WTC11 (cell line): ENCODE results near the gene CEP70. TPM values are rescaled to one million over a fixed set of nuclear protein-coding genes. Genes with fewer than 3 reads are reported as not detected.

Experiments
- ATAC-seq: fragments of 200-7000 bp; cut with Tn5 transposase; 2 replicates; pipeline ENCODE4 v1.10.0; 2021; ENCODE audit warnings: mild to moderate bottlenecking, moderate library complexity
- CTCF ChIA-PET: fragments of 300-600 bp; sonication (Branson Sonifier 250); formaldehyde crosslinking; loops from one replicate; lab custom pipeline; 2021; ENCODE audit warnings: antibody characterized with exemption; lab: Charles Lee
- POLR2A ChIA-PET: fragments of 350-600 bp; sonication (Branson Sonifier 250); formaldehyde crosslinking; loops from one replicate; lab custom pipeline; 2021; ENCODE audit warnings: antibody characterized with exemption; lab: Charles Lee
- DNase-seq: peaks from one replicate; pipeline ENCODE4 v3.0.0; 2021; ENCODE audit warnings: low spot score
- H3K27ac Mint-ChIP-seq: 2 replicates; pipeline ENCODE4 v1.8.0; 2021; ENCODE audit warnings: mixed read lengths
- H3K27me3 Mint-ChIP-seq: 2 replicates; pipeline ENCODE4 v1.8.0; 2021; ENCODE audit warnings: low read depth, mild to moderate bottlenecking, moderate library complexity, mixed read lengths
- H3K36me3 Mint-ChIP-seq: 2 replicates; pipeline ENCODE4 v1.8.0; 2021; ENCODE audit warnings: mixed read lengths
- H3K4me1 Mint-ChIP-seq: 2 replicates; pipeline ENCODE4 v1.8.0; 2022; ENCODE audit warnings: mixed read lengths
- H3K4me3 Mint-ChIP-seq: 2 replicates; pipeline ENCODE4 v1.8.0; 2021; ENCODE audit warnings: mild to moderate bottlenecking, moderate library complexity, mixed read lengths
- H3K9me3 Mint-ChIP-seq: 2 replicates; pipeline ENCODE4 v1.8.0; 2021; ENCODE audit warnings: mixed read lengths
- ELF4 ChIP-seq: sonication (generic); formaldehyde crosslinking; IDR thresholded peaks from 2 replicates; pipeline ENCODE4 v1.8.1; 2022; ENCODE audit warnings: low read depth, mild to moderate bottlenecking, moderate library complexity, missing genetic modification reagents
- ESRRA ChIP-seq: sonication (generic); formaldehyde crosslinking; IDR thresholded peaks from 2 replicates; pipeline ENCODE4 v1.8.1; 2022; ENCODE audit warnings: mild to moderate bottlenecking, missing genetic modification reagents, borderline replicate concordance
- JUN ChIP-seq: sonication (generic); formaldehyde crosslinking; IDR thresholded peaks from 2 replicates; pipeline ENCODE4 v1.8.0; 2023; ENCODE audit warnings: mild to moderate bottlenecking, missing genetic modification reagents
- NR1H2 ChIP-seq: sonication (generic); formaldehyde crosslinking; IDR thresholded peaks from 2 replicates; pipeline ENCODE4 v1.9.0; 2021; ENCODE audit warnings: mild to moderate bottlenecking, moderate library complexity, missing genetic modification reagents
- TEAD1 ChIP-seq: sonication (generic); formaldehyde crosslinking; IDR thresholded peaks from 2 replicates; pipeline ENCODE4 v1.8.0; 2022; ENCODE audit warnings: mild to moderate bottlenecking, missing genetic modification reagents
- ZNF416 ChIP-seq: fragments of 250-450 bp; sonication (Bioruptor Pico); IDR thresholded peaks from 2 replicates; pipeline ENCODE4 v1.9.0; 2021; ENCODE audit warnings: mild to moderate bottlenecking, inconsistent platforms
- total RNA-seq: library from RNA; stranded (reverse); gene quantifications from 3 replicates; pipeline ENCODE4 v1.2.3, GENCODE V29; 2021
- TF ChIP-seq, protein P1 (sequence below): sonication (generic); formaldehyde crosslinking; IDR thresholded peaks from 2 replicates; pipeline ENCODE4 v1.8.1; 2023; ENCODE audit warnings: mild to moderate bottlenecking, missing genetic modification reagents
- TF ChIP-seq, protein P2 (sequence below): sonication (generic); formaldehyde crosslinking; IDR thresholded peaks from 2 replicates; pipeline ENCODE4 v1.8.0; 2023; ENCODE audit warnings: missing genetic modification reagents
- TF ChIP-seq, protein P3 (sequence below): sonication (generic); formaldehyde crosslinking; IDR thresholded peaks from 2 replicates; pipeline ENCODE4 v1.8.0; 2022; ENCODE audit warnings: mild to moderate bottlenecking, missing genetic modification reagents
- TF ChIP-seq, protein P4 (sequence below): sonication (generic); formaldehyde crosslinking; IDR thresholded peaks from 2 replicates; pipeline ENCODE4 v1.8.1; 2022; ENCODE audit warnings: low read depth, missing genetic modification reagents, borderline replicate concordance
- TF ChIP-seq, protein P5 (sequence below): sonication (generic); formaldehyde crosslinking; conservative IDR thresholded peaks from 2 replicates; pipeline ENCODE4 v1.8.1; 2023; ENCODE audit warnings: mild to moderate bottlenecking, low read depth, missing genetic modification reagents, moderate library complexity
- TF ChIP-seq, protein P6 (sequence below): sonication (generic); formaldehyde crosslinking; IDR thresholded peaks from 2 replicates; pipeline ENCODE4 v1.8.1; 2023; ENCODE audit warnings: mild to moderate bottlenecking, missing genetic modification reagents, borderline replicate concordance
- TF ChIP-seq, protein P7 (sequence below): sonication (generic); formaldehyde crosslinking; IDR thresholded peaks from 2 replicates; pipeline ENCODE4 v1.8.0; 2022; ENCODE audit warnings: missing genetic modification reagents
- TF ChIP-seq, protein P8 (sequence below): sonication (generic); formaldehyde crosslinking; IDR thresholded peaks from 2 replicates; pipeline ENCODE4 v1.8.0; 2022; ENCODE audit warnings: mild to moderate bottlenecking, missing genetic modification reagents
- TF ChIP-seq, protein P9 (sequence below): fragments of 250-450 bp; sonication (Bioruptor Pico); IDR thresholded peaks from 2 replicates; pipeline ENCODE4 v1.9.0; 2021; ENCODE audit warnings: moderate library complexity, mild to moderate bottlenecking, inconsistent platforms, borderline replicate concordance
- TF ChIP-seq, protein P10 (sequence below): sonication (generic); formaldehyde crosslinking; IDR thresholded peaks from 2 replicates; pipeline ENCODE4 v1.8.0; 2022; ENCODE audit warnings: mild to moderate bottlenecking, missing genetic modification reagents
- TF ChIP-seq, protein P11 (sequence below): sonication (generic); formaldehyde crosslinking; IDR thresholded peaks from 2 replicates; pipeline ENCODE4 v1.8.1; 2022; ENCODE audit warnings: missing genetic modification reagents, borderline replicate concordance

CEP70 gene
- total RNA-seq, 1 experiment from 2014 or later: 27.2 TPM

DNA sequence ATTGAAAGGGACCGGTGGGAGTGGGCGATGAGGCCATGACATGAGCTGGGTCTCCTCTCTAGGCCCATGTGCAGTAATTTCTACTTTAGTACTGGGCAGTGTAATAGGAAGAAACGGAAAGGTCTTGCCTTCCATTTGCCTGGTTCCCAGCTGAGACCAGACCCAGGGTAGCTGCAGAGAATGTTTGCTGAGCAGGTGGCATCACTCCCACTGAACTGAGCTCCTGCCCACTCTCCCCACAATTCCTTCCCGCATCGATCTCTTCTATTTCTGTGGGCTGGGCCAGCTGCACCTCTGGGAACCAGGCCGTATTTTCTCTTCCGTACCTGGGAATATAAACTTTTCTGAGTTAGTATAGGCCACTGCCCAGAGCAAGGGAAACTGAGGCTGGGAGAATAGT, 143.9 kb downstream of the CEP70 start:
- Mint-ChIP-seq H3K4me1 (peaks cover 5% of the 10 kb centered on the region; the same call in 1 of the 2 replicates), H3K9me3 (no peaks in the 10 kb centered on the region), H3K27ac (no peak overlapping the region), H3K4me3 (no peak overlapping the region), H3K36me3 (no peaks in the 10 kb centered on the region), H3K27me3 (no peaks in the 10 kb centered on the region)
- CTCF ChIA-PET: interaction anchor here (1.0 to 2.8 kb wide), 8 partner anchors 9 to 486 kb away, joined by 3 to 13 read pairs (median 6); no protein-coding TSS in a partner anchor
- DNase-seq: no peak
- POLR2A ChIA-PET: no interaction called here
- no peak for ATAC-seq
- TF ChIP-seq, protein P1, sequence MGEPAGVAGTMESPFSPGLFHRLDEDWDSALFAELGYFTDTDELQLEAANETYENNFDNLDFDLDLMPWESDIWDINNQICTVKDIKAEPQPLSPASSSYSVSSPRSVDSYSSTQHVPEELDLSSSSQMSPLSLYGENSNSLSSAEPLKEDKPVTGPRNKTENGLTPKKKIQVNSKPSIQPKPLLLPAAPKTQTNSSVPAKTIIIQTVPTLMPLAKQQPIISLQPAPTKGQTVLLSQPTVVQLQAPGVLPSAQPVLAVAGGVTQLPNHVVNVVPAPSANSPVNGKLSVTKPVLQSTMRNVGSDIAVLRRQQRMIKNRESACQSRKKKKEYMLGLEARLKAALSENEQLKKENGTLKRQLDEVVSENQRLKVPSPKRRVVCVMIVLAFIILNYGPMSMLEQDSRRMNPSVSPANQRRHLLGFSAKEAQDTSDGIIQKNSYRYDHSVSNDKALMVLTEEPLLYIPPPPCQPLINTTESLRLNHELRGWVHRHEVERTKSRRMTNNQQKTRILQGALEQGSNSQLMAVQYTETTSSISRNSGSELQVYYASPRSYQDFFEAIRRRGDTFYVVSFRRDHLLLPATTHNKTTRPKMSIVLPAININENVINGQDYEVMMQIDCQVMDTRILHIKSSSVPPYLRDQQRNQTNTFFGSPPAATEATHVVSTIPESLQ (CRISPR knock-in tag): no peak
- TF ChIP-seq, protein P2, sequence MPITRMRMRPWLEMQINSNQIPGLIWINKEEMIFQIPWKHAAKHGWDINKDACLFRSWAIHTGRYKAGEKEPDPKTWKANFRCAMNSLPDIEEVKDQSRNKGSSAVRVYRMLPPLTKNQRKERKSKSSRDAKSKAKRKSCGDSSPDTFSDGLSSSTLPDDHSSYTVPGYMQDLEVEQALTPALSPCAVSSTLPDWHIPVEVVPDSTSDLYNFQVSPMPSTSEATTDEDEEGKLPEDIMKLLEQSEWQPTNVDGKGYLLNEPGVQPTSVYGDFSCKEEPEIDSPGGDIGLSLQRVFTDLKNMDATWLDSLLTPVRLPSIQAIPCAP: no peak
- TF ChIP-seq ELF4 (CRISPR knock-in tag) (no peak), JUN (CRISPR knock-in tag) (no peak), TEAD1 (no peak), ESRRA (CRISPR knock-in tag) (no peak), NR1H2 (no peak), ZNF416 (no peak)
- TF ChIP-seq, protein P3, sequence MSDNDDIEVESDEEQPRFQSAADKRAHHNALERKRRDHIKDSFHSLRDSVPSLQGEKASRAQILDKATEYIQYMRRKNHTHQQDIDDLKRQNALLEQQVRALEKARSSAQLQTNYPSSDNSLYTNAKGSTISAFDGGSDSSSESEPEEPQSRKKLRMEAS (CRISPR knock-in tag): no peak
- TF ChIP-seq, protein P4, sequence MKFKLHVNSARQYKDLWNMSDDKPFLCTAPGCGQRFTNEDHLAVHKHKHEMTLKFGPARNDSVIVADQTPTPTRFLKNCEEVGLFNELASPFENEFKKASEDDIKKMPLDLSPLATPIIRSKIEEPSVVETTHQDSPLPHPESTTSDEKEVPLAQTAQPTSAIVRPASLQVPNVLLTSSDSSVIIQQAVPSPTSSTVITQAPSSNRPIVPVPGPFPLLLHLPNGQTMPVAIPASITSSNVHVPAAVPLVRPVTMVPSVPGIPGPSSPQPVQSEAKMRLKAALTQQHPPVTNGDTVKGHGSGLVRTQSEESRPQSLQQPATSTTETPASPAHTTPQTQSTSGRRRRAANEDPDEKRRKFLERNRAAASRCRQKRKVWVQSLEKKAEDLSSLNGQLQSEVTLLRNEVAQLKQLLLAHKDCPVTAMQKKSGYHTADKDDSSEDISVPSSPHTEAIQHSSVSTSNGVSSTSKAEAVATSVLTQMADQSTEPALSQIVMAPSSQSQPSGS (CRISPR knock-in tag): no peak
- TF ChIP-seq, protein P5, sequence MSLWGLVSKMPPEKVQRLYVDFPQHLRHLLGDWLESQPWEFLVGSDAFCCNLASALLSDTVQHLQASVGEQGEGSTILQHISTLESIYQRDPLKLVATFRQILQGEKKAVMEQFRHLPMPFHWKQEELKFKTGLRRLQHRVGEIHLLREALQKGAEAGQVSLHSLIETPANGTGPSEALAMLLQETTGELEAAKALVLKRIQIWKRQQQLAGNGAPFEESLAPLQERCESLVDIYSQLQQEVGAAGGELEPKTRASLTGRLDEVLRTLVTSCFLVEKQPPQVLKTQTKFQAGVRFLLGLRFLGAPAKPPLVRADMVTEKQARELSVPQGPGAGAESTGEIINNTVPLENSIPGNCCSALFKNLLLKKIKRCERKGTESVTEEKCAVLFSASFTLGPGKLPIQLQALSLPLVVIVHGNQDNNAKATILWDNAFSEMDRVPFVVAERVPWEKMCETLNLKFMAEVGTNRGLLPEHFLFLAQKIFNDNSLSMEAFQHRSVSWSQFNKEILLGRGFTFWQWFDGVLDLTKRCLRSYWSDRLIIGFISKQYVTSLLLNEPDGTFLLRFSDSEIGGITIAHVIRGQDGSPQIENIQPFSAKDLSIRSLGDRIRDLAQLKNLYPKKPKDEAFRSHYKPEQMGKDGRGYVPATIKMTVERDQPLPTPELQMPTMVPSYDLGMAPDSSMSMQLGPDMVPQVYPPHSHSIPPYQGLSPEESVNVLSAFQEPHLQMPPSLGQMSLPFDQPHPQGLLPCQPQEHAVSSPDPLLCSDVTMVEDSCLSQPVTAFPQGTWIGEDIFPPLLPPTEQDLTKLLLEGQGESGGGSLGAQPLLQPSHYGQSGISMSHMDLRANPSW: no peak
- TF ChIP-seq, protein P6, sequence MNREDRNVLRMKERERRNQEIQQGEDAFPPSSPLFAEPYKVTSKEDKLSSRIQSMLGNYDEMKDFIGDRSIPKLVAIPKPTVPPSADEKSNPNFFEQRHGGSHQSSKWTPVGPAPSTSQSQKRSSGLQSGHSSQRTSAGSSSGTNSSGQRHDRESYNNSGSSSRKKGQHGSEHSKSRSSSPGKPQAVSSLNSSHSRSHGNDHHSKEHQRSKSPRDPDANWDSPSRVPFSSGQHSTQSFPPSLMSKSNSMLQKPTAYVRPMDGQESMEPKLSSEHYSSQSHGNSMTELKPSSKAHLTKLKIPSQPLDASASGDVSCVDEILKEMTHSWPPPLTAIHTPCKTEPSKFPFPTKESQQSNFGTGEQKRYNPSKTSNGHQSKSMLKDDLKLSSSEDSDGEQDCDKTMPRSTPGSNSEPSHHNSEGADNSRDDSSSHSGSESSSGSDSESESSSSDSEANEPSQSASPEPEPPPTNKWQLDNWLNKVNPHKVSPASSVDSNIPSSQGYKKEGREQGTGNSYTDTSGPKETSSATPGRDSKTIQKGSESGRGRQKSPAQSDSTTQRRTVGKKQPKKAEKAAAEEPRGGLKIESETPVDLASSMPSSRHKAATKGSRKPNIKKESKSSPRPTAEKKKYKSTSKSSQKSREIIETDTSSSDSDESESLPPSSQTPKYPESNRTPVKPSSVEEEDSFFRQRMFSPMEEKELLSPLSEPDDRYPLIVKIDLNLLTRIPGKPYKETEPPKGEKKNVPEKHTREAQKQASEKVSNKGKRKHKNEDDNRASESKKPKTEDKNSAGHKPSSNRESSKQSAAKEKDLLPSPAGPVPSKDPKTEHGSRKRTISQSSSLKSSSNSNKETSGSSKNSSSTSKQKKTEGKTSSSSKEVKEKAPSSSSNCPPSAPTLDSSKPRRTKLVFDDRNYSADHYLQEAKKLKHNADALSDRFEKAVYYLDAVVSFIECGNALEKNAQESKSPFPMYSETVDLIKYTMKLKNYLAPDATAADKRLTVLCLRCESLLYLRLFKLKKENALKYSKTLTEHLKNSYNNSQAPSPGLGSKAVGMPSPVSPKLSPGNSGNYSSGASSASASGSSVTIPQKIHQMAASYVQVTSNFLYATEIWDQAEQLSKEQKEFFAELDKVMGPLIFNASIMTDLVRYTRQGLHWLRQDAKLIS (CRISPR knock-in tag): no peak
- TF ChIP-seq, protein P7, sequence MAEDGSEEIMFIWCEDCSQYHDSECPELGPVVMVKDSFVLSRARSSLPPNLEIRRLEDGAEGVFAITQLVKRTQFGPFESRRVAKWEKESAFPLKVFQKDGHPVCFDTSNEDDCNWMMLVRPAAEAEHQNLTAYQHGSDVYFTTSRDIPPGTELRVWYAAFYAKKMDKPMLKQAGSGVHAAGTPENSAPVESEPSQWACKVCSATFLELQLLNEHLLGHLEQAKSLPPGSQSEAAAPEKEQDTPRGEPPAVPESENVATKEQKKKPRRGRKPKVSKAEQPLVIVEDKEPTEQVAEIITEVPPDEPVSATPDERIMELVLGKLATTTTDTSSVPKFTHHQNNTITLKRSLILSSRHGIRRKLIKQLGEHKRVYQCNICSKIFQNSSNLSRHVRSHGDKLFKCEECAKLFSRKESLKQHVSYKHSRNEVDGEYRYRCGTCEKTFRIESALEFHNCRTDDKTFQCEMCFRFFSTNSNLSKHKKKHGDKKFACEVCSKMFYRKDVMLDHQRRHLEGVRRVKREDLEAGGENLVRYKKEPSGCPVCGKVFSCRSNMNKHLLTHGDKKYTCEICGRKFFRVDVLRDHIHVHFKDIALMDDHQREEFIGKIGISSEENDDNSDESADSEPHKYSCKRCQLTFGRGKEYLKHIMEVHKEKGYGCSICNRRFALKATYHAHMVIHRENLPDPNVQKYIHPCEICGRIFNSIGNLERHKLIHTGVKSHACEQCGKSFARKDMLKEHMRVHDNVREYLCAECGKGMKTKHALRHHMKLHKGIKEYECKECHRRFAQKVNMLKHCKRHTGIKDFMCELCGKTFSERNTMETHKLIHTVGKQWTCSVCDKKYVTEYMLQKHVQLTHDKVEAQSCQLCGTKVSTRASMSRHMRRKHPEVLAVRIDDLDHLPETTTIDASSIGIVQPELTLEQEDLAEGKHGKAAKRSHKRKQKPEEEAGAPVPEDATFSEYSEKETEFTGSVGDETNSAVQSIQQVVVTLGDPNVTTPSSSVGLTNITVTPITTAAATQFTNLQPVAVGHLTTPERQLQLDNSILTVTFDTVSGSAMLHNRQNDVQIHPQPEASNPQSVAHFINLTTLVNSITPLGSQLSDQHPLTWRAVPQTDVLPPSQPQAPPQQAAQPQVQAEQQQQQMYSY (CRISPR knock-in tag): no peak
- TF ChIP-seq, protein P8, sequence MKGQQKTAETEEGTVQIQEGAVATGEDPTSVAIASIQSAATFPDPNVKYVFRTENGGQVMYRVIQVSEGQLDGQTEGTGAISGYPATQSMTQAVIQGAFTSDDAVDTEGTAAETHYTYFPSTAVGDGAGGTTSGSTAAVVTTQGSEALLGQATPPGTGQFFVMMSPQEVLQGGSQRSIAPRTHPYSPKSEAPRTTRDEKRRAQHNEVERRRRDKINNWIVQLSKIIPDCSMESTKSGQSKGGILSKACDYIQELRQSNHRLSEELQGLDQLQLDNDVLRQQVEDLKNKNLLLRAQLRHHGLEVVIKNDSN: no peak
- TF ChIP-seq, protein P9, sequence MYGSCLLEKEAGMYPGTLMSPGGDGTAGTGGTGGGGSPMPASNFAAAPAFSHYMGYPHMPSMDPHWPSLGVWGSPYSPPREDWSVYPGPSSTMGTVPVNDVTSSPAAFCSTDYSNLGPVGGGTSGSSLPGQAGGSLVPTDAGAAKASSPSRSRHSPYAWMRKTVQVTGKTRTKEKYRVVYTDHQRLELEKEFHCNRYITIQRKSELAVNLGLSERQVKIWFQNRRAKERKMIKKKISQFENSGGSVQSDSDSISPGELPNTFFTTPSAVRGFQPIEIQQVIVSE: no peak
- TF ChIP-seq, protein P10, sequence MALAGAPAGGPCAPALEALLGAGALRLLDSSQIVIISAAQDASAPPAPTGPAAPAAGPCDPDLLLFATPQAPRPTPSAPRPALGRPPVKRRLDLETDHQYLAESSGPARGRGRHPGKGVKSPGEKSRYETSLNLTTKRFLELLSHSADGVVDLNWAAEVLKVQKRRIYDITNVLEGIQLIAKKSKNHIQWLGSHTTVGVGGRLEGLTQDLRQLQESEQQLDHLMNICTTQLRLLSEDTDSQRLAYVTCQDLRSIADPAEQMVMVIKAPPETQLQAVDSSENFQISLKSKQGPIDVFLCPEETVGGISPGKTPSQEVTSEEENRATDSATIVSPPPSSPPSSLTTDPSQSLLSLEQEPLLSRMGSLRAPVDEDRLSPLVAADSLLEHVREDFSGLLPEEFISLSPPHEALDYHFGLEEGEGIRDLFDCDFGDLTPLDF (CRISPR knock-in tag): no peak
- TF ChIP-seq, protein P11, sequence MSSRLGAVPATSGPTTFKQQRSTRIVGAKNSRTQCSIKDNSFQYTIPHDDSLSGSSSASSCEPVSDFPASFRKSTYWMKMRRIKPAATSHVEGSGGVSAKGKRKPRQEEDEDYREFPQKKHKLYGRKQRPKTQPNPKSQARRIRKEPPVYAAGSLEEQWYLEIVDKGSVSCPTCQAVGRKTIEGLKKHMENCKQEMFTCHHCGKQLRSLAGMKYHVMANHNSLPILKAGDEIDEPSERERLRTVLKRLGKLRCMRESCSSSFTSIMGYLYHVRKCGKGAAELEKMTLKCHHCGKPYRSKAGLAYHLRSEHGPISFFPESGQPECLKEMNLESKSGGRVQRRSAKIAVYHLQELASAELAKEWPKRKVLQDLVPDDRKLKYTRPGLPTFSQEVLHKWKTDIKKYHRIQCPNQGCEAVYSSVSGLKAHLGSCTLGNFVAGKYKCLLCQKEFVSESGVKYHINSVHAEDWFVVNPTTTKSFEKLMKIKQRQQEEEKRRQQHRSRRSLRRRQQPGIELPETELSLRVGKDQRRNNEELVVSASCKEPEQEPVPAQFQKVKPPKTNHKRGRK (CRISPR knock-in tag): no peak
